NCI-H2196 (cell line): Measurements from ENCODE around the gene NGEF.

Source experiments
- DNase-seq: peaks from one replicate; lab custom pipeline; 2025; ENCODE audit not compliant: unreplicated experiment; lab: John Stamatoyannopoulos, UW

NGEF gene

DNA sequence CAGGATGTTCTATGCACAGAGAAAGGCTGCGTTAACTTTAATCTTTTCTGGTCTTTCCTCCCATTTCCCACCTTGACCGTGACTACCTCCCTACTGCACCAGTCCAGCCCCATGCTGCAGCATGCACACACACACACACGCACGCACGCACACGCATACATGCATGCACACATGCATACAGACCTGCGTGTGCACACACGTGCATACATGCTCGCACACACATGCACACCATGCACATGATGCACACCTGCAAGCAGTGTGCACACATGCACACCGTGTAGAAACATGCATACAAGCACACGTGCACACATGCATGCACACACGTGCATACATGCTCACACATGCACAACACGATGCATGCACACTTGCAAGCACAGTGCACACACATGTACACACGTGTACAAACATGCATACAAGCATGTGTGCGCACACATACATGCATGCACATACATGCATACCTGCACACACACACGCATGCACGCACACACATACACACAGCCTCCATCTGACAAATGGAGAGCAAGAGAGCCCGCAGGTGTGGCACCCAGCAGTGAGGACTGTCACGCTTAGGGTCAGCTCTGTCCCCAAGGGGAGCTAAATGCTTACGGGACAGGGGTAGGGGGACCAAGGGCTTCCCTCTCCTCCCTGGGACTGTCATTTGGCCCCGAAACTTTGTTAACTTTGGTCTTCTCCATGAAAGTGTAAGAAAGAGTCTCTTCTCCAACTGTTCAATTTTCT, 124.8 kb downstream of the NGEF start:
- DNase-seq: no peak

DNA sequence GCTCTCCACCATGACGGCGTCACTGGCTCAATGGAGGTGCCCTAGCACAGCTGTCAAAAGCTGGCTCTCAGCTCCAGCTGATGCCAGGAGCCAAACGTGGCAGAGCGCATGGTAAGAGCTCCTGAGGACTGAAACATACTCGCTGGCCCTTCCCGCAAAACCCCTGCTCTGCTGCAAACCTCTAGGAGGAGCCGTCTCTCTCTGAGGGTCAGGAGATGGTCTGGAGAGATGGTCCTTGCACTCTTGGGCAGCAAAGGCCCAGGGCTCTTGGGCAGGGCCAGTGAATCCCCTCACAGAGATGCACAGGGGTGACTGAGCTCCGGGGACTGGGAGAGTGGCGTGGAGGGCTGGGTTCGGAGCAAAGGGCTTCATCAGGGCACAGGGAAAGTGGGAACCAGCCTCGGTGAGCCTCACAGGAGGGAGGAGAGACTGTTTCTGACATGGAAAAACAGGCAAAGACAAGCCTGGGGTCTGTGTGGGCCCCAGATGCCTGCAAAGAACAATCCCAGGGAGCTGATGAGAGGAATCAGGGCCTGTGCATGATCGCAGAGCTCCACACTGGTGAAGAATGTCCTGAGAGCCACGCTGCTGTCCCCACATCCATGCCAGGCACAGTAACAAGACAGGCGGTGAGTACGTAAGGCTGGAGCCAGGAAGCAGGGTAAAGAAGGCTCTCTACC, 125.7 kb downstream of the NGEF start:
- no peak for DNase-seq

DNA sequence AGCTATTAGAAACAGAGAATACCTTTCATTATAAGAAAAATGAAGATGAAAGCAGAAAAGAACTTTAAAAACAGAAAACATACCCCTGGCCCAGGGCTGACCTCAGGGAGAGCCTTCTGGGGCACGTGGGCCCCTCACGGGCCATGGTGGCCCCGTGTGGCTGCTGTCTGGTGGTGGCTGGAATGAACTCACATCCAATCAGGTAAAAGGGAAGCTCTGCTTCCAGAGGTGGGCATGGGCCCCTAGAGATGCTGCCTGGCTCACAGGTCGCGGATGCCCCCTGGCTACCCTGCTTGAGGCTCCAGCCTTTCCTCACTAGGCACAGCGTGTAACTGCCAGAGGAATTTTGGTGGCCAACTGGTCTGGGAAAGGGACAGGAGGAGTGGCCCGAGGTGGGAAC, 126.4 kb downstream of the NGEF start:
- DNase-seq: no peak

DNA sequence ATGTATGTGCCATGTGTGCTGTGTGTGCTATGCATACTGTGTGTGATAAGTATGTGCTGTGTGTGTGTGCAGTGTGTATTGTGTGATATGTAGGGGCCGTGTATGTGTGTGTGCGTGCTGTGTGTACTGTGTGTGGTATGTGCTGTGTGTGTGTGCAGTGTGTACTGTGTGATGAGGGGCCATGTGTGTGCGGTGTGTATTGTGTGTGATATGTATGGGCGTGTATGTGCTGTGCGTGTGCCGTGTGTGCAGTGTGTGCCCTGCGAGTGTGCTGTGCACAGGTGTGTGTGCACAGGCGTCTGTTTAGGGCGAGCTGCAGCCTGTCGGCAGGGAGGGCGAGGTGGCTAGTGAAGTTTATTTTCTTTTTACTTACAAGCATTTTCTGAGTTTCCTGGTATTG, 126.9 kb downstream of the NGEF start:
- no peak for DNase-seq

DNA sequence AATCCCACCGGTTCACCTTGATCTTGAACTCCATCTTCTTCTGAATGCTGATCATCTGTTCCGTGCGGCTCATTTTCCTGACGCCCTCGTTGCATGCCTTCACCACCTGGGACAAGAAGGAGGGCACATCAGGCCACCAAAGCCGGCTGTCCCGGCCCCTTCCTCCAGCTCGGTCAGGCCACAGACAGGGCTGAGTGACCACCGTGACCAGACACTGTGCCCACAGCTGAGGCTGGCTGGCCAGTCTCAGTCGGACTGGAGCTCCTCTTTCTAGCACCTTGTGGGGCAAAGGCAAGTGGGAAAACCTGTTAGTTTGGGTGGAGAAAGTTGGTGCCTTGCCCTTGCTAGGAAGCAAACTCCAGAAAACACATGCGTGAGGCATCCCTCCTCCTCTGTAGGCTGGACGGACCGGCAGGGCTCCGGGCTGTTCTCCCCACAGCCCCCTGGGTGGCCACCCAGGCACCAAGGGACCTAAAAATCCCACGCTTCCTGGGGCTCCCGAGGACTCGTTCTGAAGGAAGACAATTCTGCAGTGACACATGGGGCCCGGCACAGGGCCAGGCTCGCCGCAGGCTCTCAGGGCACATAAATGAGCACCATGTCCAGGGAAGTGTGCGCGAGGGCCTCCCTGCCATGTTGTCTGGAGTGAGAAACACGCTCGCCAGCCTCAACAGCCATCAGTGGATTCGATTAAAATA, 127.6 kb downstream of the NGEF start:
- DNase-seq: no peak

DNA sequence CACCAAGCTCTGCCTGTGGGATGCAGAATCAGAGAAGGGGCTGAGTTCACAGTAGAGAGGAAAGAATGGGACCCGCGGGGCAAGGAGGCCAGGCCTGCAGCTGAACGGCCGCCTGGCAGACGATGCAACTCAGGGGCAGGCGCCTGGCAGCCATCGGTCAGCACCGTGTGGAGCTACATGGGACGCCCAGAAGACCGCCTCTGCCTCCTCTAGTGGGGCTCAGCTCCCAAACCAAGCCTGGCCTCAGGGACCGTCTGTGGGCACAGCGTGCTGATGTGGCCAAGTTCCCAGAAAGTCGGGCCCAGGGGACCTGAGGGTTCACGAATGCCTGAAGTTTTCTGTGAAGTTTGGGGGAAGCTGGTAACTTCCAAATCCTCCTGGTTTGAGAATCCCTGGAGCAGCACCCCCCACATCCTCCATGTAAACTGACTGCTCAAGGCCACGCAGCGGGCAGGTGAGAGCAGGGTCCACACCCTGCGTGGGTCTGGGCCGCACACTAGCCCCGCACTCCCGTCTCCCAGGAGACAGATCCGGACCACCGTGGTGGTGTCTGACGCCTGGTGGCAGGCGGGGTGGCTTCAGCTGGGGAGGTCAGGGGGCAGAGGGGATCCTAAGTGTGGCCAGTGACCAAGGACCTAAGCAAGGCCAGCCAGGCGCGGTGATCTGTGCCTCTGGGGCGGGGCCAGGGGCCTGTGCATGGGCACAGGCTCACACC, 128.3 kb downstream of the NGEF start:
- DNase-seq: no peak

DNA sequence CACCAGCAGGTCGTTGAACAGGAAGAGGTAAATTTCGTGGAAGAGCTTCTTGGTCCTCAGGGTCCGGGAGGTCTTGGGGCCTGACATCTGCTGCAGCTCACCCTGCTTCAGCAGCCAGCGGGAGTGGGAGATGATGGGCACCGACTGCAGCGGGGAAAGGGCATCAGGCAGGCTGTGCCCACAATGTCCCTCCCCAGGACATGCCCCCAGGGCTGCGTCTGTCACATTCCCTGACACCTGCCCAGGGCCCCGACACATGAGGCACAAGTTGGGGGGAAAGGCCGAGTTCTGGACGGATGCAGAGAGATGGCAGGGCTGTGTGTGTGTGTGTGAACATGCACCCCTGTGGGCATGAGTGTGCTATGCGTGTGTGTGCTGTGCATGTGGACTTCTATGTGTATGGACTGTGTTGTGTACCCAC, 129.0 kb downstream of the NGEF start:
- DNase-seq: no peak

DNA sequence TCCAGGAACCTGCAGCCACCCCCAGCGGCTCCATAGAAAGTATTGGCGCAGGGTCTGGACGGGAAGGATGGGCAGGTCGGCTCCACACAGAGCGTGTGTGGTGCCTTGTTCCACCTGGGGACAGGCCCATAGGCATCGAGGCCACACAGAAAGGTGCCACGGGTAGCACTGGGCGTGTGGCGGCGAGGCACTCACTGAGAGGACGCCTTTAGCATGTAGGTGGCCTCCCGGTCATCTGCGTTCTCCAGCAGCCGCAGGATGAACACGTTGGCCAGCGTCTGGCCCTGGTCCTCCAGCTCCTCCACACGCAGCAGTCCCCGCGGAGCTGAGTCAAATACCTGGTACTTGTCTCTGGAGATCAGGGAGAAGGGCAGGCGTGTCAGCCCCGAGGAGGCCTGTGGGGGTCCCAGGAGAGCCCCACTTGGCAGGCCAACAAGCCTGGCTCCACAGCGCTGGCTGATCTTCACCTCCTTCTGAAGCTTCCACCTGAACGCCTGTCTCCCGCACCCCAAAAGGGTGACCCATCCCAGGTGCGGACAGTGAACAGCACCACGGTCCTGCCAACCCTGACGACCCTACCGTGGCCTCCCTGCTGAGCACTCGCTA, 129.8 kb downstream of the NGEF start:
- no peak for DNase-seq

DNA sequence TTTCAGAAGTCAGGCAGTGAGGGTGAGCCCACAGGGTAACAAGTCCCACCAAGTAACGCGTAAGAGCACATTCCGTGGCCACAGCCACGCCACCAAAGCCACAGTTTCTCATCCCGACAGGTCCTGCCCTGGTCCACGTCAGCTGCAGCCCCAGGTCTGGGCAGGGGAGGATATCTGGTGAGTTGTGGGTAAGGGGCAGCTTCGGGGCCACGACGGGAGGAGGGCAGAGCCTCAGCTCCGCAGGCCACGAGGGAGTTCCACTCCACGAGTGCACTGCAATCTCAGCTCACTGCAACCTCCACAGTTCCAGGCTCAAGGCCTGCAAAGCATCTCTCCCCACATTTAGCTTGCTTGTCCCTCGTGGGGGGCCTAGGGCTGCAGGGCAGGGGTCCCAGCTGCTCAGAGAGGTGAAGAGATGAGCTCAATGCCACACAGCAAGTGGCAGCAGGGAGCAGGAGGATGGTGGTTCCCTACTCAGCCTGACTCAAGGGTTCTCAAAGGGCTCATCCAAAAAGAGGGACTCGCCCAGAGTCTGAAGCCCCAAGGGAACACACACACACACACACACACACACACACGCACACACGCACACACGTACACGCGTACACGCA, 130.4 kb downstream of the NGEF start:
- no peak for DNase-seq

DNA sequence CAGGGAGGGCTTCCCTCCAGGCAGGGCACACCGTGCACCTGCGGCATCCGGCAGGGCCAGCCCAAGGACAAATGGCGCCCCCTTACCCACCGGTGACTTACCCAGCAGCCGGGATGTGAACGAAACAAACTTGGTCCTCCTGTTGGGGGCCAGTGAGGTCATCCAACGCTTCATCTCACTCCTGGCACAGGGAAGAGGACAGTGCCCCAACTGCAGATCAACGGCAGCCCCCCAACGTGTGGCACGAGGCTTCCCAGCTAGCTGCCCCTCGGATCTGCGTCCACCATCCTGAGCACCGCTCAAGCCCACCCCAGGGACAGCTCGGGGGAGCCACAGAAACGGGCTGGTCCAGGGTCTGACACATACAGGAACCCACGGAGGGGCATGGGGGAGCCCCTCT, 131.0 kb downstream of the NGEF start:
- DNase-seq: no peak

DNA sequence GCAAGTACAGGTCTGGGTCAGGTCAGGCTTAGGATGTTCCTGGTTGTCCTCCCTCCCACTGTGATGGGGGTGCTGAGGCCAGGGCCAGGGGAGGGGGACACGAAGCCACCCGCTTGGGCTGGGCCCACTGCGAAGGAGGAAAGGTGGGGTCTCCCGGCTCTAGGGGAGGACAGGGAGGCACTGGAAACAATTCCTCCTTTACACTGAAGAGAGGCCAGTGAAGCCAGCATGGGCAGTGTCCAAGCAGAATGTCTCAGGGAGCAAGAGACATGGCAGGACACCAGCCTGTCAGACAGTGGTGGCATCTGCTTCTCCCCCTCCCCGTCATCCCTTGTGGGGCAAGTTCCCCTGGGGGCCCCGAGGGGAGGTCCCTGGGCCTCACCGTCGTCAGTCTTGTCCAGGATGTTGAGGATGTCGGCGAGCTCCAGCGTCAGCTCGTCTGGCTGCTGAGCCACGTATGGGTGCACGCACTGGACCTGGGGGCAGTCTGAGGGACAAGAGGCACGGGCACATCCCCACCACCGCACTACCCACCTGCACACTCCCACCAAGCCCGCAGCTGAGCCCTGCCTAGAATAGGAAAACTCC, 132.2 kb downstream of the NGEF start:
- no peak for DNase-seq

DNA sequence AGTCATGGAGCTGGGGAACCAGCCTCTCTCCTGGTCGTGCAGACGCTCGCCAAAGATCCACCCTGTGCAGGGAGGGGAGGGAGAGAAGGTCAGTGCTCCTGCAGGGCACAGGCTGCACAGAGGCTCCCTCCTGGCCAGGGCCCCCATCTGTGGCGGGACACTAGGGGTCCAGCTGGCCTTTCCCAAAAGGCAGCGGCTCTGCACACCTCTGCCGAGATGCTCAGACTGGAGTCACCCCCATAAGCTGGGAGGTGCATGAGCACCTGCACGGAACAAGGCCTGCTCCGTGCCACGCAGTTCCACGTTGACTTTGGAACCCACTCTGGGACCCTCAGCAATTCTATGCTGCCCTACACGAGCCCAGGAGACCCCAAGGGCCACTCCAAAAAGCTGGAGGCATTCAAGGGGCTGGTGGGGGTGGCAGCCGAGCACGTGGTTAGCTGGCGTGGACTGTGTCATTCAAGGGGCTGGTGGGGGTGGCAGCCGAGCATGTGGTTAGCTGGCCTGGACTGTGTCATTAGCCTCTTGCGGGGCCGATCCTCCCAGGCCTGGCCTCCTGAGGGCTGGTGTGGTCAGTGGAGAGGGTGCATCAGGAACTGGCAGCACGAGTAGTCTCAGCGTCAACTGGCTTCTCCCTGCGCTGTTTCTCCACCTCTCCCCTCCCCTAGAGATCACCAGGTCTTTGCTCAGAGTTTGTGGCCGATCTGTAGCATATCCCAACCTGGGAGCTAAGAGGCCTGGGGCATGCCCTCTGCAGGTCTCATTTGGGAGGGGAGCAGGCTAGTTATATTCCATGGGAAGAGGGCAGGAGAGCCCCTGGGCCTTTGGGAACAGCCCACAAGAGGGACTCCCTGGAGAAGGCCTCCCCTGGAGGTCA, 133.2 kb downstream of the NGEF start:
- DNase-seq: no peak

DNA sequence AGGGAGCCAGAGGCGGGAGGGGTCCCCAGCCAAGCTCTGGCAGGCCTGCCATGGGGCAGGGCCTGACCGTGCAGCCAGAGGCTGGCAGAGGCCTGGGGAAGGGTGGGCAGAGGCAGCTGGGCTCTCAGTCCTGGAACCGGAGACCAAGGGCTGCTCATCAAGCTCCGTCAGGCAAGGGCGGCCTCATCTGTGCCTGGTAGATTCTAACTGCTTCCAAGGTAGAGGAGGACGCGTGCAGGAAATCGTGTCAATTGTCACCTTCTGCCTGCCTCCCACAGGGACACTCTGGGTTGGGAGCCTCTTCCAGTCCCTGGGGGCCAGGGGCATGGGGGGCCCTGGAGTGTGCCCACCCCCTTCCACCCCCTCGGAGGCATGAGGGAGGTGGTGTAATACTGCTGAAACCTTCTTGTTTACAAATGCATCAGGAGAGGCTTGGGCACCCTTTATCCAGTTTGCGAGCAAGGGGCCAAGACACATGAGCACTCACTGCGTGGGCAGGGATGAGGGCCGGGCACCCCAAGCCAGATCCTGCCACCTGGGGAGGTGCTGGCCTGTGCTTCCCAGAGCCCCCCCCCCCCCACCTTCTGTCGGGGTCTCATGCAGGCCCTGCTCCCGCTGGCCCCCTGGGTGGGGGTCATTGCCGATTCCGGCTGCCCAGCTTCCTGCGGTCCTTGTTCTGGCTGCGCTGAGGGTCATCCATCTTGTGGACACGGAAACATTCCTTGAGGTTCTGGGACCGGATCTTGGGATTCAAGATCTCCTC, 134.0 kb downstream of the NGEF start:
- no peak for DNase-seq

DNA sequence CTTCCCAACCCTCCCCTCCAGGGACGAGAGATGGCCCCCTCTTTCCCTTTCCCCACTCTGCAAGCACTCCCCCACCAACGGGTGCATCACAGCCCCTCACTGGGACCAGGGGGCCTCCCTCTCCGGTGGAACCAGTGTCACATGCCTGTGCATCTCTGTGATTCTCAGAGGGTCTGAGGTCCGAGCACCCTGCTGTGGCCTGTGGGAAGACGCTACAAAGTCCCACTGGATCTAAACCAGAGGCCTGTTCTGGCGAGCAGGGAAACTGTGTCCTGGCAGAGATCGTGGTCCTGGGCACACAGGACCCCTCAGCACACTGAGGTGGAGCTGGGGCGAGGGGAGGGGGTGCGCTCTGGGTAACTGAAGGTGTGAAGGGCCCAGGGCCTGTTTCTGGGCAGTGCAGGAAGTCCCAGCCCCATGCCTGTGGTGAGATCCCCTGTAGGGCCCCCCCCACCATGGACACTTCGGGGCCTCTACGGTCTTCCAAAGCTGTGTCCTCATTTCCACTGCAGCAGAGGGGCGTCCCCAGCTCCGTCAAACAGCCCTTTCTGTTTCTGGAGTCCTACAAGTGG, 135.0 kb downstream of the NGEF start:
- DNase-seq: no peak

DNA sequence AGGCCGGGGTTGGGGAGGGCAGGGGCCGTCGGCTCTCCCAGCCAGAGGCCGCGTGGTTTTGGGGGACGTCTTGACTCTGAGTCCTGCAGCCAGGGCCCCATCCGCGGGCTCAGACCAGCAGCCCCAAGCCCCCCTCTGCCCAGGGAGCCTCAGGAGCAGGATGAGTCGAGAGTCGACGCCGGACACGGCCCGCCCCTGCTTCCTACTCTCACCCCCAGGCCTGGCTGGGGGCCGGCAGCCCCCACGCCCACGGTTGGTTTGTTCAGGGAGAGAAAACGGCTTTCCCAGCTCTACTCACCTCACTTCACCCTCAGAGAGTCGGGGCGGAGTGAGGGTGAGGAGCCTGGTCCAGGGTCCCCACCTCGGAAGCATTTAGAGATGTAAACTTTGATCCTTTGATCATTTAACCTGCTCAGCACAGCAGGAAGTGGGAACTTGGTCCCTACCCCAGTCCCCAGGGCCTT, 136.0 kb downstream of the NGEF start:
- no peak for DNase-seq

DNA sequence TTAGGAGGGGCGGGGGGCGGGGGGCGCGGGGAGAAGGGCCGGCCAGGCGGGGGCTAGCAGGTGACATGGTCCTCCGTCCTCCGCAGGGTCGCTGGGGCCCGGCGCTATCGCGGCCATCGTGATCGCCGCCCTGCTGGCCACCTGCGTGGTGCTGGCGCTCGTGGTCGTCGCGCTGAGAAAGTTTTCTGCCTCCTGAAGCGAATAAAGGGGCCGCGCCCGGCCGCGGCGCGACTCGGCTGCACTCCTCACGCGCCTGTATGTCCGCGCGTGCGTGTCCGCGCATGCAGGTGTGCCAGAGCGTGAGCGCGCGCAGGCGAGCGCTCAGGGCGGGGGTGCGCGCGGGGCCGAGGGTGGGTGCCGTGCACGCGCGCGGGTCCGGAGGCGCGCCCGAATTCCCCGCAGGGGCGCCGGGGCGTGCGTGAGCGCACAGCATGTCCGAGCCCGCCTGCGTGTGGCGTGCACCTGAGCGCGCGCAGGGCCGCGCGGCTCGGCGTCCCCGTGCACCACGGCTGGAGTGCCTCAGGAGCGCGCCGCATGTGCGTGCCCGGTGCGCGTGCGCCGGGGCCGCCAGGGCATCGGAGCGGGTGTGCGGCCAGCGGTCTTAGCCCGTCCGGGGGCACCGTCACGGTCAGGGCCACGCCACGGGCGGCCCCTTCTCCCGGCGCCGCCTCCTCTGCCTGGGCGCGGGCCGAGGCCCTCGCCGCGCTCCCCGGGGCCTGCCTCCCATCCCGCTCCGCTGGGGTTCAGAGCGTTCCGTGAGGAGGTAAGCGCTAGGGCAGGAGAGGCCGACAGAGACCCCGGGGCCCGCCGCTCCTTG, 136.7 kb downstream of the NGEF start:
- peak; percentile 78 for DNase-seq
